GM21717 (cell line): ENCODE data around the gene RASA3.
"Not testable (repeated sequence)": the region's sequence is repeated elsewhere in the genome, so short reads cannot be mapped to it uniquely, and the experiment has no call there.

Experiments
- ATAC-seq: cut with Tn5 transposase; IDR thresholded peaks from one replicate; pipeline ENCODE4 v1.9.1; 2021; ENCODE audit warnings: mild to moderate bottlenecking, moderate library complexity; ENCODE audit not compliant: unreplicated experiment

RASA3 gene

GRCh38 chr13:114089341-114089740 lies 43.1 kb downstream of the RASA3 start:
- ATAC-seq = no peak

- no peak for ATAC-seq
These were observed 43.6 kb downstream of the RASA3 start for GRCh38 chr13:114088863-114089262.

- no peak for ATAC-seq
These were observed 44.2 kb downstream of the RASA3 start for GRCh38 chr13:114088234-114088633.

- no peak for ATAC-seq
These were observed 45.0 kb downstream of the RASA3 start for GRCh38 chr13:114087430-114087829.

GRCh38 chr13:114082849-114083645 lies 49.4 kb downstream of the RASA3 start:
- no peak for ATAC-seq

- ATAC-seq = no peak
These were observed 50.4 kb downstream of the RASA3 start for GRCh38 chr13:114081761-114082681.

GRCh38 chr13:114080739-114081561 lies 51.5 kb downstream of the RASA3 start:
- no peak for ATAC-seq

- ATAC-seq = no peak
These were observed 52.6 kb downstream of the RASA3 start for GRCh38 chr13:114079601-114080536.

- no peak for ATAC-seq
These were observed 53.7 kb downstream of the RASA3 start for GRCh38 chr13:114078461-114079451.

- no peak for ATAC-seq
These were observed 54.5 kb downstream of the RASA3 start for GRCh38 chr13:114077933-114078325.

GRCh38 chr13:114077099-114077932 lies 55.1 kb downstream of the RASA3 start:
- ATAC-seq = no peak

GRCh38 chr13:114076329-114077090 lies 55.9 kb downstream of the RASA3 start:
- no peak for ATAC-seq

GRCh38 chr13:114075811-114076210 lies 56.6 kb downstream of the RASA3 start:
- not testable (repeated sequence) for ATAC-seq

- no peak for ATAC-seq
These were observed 57.6 kb downstream of the RASA3 start for GRCh38 chr13:114074671-114075315.

GRCh38 chr13:114073881-114074612 lies 58.4 kb downstream of the RASA3 start:
- no peak for ATAC-seq

GRCh38 chr13:114072421-114072820 lies 60.0 kb downstream of the RASA3 start:
- ATAC-seq = no peak
